Suprapubic skin (tissue), 4 donors: ENCODE results near the gene SETDB2. TPM values are rescaled to one million over a fixed set of nuclear protein-coding genes. Genes with fewer than 3 reads are reported as not detected.
A peak's percentile ranks its signal among the peaks of the same experiment; 100 is the strongest.

Experiments
- DNase-seq, 2 donors: peaks; one replicate each; pipeline ENCODE4 v3.0.0-alpha.2; 2019; ENCODE audit warnings: low spot score in 2 of 2
- H3K27ac ChIP-seq: fragments of 200-600 bp; sonication (generic); one replicate; pipeline ENCODE4 v1.5.1; 2019
- H3K27me3 ChIP-seq: fragments of 200-600 bp; sonication (generic); one replicate; pipeline ENCODE4 v1.5.1; 2019
- H3K36me3 ChIP-seq: fragments of 200-600 bp; sonication (generic); one replicate; pipeline ENCODE4 v1.5.1; 2019
- H3K4me1 ChIP-seq: fragments of 200-600 bp; sonication (generic); one replicate; pipeline ENCODE4 v1.5.1; 2019
- H3K4me3 ChIP-seq: fragments of 200-600 bp; sonication (generic); one replicate; pipeline ENCODE4 v1.5.1; 2019; ENCODE audit warnings: mild to moderate bottlenecking
- H3K9me3 ChIP-seq: fragments of 200-600 bp; sonication (generic); one replicate; pipeline ENCODE4 v1.5.1; 2019
- EP300 ChIP-seq: sonication (generic); formaldehyde crosslinking; IDR thresholded peaks from one replicate; pipeline ENCODE4 v1.6.1; 2017; ENCODE audit warnings: antibody characterized with exemption
- POLR2A ChIP-seq, 2 donors: fragments of 450-650 bp; IDR thresholded peaks; one replicate each; pipeline ENCODE4 v1.6.1; 2017; ENCODE audit warnings: antibody characterized with exemption in 2 of 2, mild to moderate bottlenecking in 2 of 2, moderate library complexity in 2 of 2
- POLR2AphosphoS5 ChIP-seq, 3 donors: sonication (generic); formaldehyde crosslinking; IDR thresholded peaks; one replicate each; pipeline ENCODE4 v1.6.1; 2017; ENCODE audit warnings: antibody characterized with exemption in 3 of 3
- WGBS: methylation state at CpG from one replicate; pipeline ENCODE4 v1.1.5; 2018; 5-methylcytosine and 5-hydroxymethylcytosine counted together
- total RNA-seq, 4 donors: library from RNA; depleted of rRNA; stranded (reverse); fragments of >200 nt; gene quantifications; one replicate each; pipeline ENCODE4 v1.1.0, GENCODE V29; 2016
- TF ChIP-seq, protein P1 (sequence below), 2 donors: fragments of 200-600 bp in 1 of 2; fragments of 450-650 bp in 1 of 2; sonication (generic) in 1 of 2; IDR thresholded peaks; one replicate each; pipeline ENCODE4 v1.5.1; 2016 to 2019; ENCODE audit warnings: antibody characterized with exemption in 2 of 2, mild to moderate bottlenecking in 1 of 2, moderate library complexity in 1 of 2

SETDB2 gene, protein sequence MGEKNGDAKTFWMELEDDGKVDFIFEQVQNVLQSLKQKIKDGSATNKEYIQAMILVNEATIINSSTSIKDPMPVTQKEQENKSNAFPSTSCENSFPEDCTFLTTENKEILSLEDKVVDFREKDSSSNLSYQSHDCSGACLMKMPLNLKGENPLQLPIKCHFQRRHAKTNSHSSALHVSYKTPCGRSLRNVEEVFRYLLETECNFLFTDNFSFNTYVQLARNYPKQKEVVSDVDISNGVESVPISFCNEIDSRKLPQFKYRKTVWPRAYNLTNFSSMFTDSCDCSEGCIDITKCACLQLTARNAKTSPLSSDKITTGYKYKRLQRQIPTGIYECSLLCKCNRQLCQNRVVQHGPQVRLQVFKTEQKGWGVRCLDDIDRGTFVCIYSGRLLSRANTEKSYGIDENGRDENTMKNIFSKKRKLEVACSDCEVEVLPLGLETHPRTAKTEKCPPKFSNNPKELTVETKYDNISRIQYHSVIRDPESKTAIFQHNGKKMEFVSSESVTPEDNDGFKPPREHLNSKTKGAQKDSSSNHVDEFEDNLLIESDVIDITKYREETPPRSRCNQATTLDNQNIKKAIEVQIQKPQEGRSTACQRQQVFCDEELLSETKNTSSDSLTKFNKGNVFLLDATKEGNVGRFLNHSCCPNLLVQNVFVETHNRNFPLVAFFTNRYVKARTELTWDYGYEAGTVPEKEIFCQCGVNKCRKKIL
- 10 to 100 TPM in 2 of 4 donors, 1 to 10 TPM in 2; 5.3 to 19.8 (median 11.0) TPM for total RNA-seq

DNA sequence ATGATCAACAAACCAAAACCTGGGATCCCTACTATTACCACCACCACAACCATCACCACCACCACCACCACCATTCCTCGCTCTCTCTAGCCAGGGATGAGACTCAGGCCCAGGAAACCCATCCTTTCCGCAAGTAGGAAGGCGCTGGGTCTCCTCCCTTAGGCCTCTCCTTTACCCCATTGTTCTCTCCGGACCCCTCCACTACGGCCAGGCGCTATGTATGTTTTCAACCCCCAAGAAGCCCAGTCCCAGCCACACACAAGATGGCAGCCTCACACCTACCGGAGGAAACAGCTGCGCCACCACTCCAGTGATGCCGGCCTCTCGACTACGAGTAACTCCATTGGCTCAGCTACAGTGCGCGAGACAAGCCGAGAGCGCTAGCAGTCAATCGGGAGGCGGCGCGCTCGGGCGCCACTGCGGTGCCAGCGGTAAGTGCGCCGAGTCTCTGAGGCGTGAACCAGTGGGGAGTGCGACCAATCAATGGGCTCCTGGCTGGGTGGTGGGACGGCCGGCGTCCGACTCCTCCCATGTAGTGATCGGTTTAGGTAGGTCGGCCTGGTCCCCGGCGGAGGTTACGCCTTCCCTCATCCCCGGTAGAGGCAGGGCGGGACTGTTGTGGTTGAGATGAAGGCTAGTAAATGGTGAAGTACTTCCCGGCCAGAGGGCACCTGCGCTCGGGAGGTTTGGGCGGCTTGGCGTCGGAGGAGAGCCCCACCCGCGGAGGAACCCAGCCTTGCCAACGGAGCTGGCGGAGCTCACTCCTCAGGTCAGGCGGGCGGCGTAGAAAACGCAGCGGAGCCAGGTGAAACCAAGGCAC is at the start of gene SETDB2, which contains the start of gene CAB39L:
TSS of gene SETDB2 (plus strand) at position 571 of the 820 bp plus-strand sequence. CDS start 7,620 bp downstream, outside the sequence.
TSS of gene CAB39L (minus strand) at position 361 of the 820 bp plus-strand sequence. CDS start 61,154 bp downstream, outside the sequence.
- under 1% methylated on average over 26 of the region's 53 CpGs for WGBS
- TF ChIP-seq POLR2AphosphoS5 (IDR thresholded peaks at IDR 0.05), result peak in 2 of 3 donors; percentile 69 to 91
- TF ChIP-seq EP300, result no peak
- peak in 1 of 2 donors; percentile 74 for TF ChIP-seq POLR2A (IDR thresholded peaks at IDR 0.05)
- TF ChIP-seq, protein P1, sequence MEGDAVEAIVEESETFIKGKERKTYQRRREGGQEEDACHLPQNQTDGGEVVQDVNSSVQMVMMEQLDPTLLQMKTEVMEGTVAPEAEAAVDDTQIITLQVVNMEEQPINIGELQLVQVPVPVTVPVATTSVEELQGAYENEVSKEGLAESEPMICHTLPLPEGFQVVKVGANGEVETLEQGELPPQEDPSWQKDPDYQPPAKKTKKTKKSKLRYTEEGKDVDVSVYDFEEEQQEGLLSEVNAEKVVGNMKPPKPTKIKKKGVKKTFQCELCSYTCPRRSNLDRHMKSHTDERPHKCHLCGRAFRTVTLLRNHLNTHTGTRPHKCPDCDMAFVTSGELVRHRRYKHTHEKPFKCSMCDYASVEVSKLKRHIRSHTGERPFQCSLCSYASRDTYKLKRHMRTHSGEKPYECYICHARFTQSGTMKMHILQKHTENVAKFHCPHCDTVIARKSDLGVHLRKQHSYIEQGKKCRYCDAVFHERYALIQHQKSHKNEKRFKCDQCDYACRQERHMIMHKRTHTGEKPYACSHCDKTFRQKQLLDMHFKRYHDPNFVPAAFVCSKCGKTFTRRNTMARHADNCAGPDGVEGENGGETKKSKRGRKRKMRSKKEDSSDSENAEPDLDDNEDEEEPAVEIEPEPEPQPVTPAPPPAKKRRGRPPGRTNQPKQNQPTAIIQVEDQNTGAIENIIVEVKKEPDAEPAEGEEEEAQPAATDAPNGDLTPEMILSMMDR (IDR thresholded peaks at IDR 0.05), result peak in 1 of 2 donors; percentile 50

DNA sequence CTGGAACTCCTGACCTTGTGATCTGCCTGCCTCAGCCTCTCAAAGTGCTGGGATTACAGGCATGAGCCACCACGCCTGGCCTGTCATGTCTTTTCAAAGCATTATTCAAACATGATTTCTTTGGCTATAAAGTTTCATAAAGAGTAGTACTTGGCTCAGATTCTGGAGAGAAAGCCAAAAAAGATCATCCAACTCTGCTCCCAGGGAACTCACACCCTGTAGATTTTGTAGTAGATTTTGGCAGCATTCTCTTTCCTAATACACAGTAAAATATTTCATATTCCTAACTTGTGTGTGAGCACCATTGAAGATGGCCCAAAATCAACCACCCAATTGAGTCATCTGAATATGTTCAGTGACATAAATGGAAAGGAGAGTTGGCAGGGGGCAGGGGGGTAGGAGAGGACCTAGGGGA is 48.6 kb upstream of the SETDB2 start:
- Histone ChIP-seq H3K27me3 (no peaks in the 10 kb centered on the region), H3K9me3 (no peaks in the 10 kb centered on the region), H3K4me3 (no peak overlapping the region), H3K36me3 (no peaks in the 10 kb centered on the region), H3K27ac (peak overlapping the region; percentile 62), H3K4me1 (peaks cover 12% of the 10 kb centered on the region)
- no peak for TF ChIP-seq EP300
- no peak for TF ChIP-seq POLR2AphosphoS5 (IDR thresholded peaks at IDR 0.05)
- no peak for TF ChIP-seq POLR2A (IDR thresholded peaks at IDR 0.05)
- TF ChIP-seq, protein P1 (IDR thresholded peaks at IDR 0.05), result no peak
- 14% methylated on average over 1 of the region's 1 CpG for WGBS
- no peak for DNase-seq

More for the DNA sequence above, at the start of gene SETDB2, which contains the start of gene CAB39L:
- Histone ChIP-seq H3K4me1 (peaks cover 38% of the 10 kb centered on the region), H3K9me3 (no peaks in the 10 kb centered on the region), H3K36me3 (no peaks in the 10 kb centered on the region), H3K27ac (peak within 1 kb of the TSS; percentile 93), H3K4me3 (peak within 1 kb of the TSS; percentile 70), H3K27me3 (no peaks in the 10 kb centered on the region)
- peak; percentile 99 to 100 for DNase-seq

DNA sequence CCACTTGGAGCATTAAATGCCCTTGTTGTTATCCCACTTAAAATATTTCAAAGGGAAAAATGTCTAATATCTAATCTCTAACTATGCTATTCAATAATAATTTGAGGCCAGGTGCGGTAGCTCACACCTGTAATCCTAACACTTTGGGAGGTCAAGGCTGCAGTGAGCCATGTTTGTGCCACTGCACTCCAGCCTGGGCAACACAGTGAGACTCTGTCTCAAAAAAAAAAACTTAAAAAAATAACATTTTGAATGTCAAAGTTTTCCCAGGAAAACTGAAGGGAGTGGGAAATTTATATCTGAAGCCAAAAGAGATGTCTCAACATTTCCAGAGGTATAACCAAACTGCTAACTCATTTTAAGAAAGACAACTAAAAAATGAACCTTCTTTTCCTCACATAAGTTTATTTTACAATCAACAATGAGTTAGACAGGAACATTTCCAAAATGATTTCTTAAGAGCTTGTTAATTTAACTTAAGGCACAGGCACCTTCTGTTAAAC is 48.1 kb upstream of the SETDB2 start:
- H3K4me3 ChIP-seq, result no peak overlapping the region
- H3K9me3 ChIP-seq, result no peaks in the 10 kb centered on the region
- DNase-seq, result no peak
- WGBS, result 63% methylated on average over 1 of the region's 1 CpG
- TF ChIP-seq POLR2A (IDR thresholded peaks at IDR 0.05) (no peak), POLR2AphosphoS5 (IDR thresholded peaks at IDR 0.05) (no peak), EP300 (no peak)
- TF ChIP-seq, protein P1 (IDR thresholded peaks at IDR 0.05), result no peak
- H3K27ac ChIP-seq, result peak overlapping the region; percentile 62
- peaks cover 17% of the 10 kb centered on the region for H3K4me1 ChIP-seq
- H3K36me3 ChIP-seq, result no peaks in the 10 kb centered on the region
- H3K27me3 ChIP-seq, result no peaks in the 10 kb centered on the region

DNA sequence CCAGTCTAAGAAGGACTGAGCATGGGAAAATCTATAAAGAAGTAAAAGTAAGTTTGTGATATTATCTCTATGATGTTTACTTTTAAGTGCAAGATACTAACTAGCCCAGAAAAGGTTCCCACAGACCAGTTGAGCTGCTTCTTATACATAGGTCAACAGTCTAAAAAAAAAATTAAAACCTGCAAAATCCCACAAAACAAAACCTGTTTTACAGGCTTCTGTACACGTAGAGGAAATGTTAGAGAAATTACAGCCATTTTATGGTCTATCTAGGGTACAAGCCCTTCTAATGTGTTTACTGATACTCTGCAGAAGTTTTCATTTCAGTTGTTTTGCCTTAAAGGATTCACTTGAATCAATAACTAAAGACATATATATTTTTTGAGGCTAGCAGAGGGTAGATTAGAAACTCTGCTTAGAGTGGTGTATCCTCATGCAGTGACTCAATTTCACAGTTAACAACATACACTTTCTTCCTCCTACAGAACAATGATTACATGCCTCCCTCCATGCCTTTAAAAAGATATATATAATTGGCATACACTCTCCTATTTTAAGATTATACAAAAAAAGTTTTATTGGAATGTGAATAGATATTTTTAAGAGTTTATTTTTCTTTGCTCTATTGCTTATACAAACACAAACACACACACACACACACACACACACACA is 44.1 kb upstream of the SETDB2 start:
- peak overlapping the region; percentile 49 for H3K4me3 ChIP-seq
- H3K27me3 ChIP-seq, result no peaks in the 10 kb centered on the region
- H3K27ac ChIP-seq, result peak overlapping the region; percentile 93

More for the DNA sequence above, 44.1 kb upstream of the SETDB2 start:
- peaks cover 6% of the 10 kb centered on the region for H3K9me3 ChIP-seq
- no peak for TF ChIP-seq POLR2AphosphoS5 (IDR thresholded peaks at IDR 0.05)
- no peak for TF ChIP-seq EP300
- DNase-seq, result no peak
- H3K4me1 ChIP-seq, result peaks cover 31% of the 10 kb centered on the region
- WGBS, result 35% methylated on average over 1 of the region's 1 CpG
- H3K36me3 ChIP-seq, result no peaks in the 10 kb centered on the region
